22Rv1 (cell line): Measurements from ENCODE around the gene ADK.

Source experiments
- H3K27ac ChIP-seq: fragments of 450-650 bp; 2 replicates; pipeline ENCODE4 v1.5.1; 2017
- ZFX ChIP-seq: fragments of 450-650 bp; IDR thresholded peaks from 2 replicates; pipeline ENCODE4 v1.6.1; 2017; ENCODE audit warnings: antibody characterized with exemption, borderline replicate concordance
- TF ChIP-seq, protein P1 (sequence below): fragments of 450-650 bp; IDR thresholded peaks from 2 replicates; pipeline ENCODE4 v1.5.1; 2017; ENCODE audit warnings: mild to moderate bottlenecking

The ADK gene

DNA sequence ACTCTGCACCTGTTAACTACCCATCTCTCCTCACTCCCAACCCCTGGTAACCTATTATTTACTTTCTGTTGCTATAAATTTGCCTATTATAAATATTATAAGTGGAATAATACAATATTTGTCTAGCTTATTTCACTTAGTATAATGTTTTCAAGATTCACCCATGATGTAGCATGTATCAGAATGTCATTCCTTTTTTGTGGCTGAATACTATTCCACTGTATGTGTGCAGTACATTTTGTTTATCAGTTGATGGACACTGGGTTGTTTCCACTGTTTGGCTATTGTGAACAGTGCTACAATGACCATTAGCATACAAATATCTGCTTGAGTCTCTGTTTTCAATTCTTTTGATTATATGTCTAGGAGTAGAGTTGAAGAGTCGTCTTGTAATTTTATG, 582.6 kb downstream of the ADK start:
- TF ChIP-seq ZFX, result no peak
- TF ChIP-seq, protein P1, sequence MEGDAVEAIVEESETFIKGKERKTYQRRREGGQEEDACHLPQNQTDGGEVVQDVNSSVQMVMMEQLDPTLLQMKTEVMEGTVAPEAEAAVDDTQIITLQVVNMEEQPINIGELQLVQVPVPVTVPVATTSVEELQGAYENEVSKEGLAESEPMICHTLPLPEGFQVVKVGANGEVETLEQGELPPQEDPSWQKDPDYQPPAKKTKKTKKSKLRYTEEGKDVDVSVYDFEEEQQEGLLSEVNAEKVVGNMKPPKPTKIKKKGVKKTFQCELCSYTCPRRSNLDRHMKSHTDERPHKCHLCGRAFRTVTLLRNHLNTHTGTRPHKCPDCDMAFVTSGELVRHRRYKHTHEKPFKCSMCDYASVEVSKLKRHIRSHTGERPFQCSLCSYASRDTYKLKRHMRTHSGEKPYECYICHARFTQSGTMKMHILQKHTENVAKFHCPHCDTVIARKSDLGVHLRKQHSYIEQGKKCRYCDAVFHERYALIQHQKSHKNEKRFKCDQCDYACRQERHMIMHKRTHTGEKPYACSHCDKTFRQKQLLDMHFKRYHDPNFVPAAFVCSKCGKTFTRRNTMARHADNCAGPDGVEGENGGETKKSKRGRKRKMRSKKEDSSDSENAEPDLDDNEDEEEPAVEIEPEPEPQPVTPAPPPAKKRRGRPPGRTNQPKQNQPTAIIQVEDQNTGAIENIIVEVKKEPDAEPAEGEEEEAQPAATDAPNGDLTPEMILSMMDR, result no peak
- H3K27ac ChIP-seq, result no peak overlapping the region

DNA sequence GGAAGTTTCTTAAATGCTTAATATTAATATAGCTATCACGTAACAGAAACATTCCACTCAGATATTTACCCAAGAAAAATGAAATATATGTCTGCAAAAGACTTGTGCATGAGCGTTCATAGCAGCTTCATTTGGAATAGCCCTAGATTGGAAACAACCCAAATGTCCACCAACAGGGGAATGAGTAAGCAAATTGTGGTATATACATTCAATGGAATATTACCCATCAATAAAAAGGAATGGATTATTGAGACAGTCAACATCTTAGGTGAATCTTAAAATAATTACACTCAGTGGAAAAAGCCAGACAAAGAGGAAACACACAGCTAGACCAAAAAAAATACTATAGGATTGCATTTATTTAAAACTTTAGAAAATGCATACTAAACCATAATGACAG, 585.0 kb downstream of the ADK start:
- TF ChIP-seq ZFX, result no peak
- TF ChIP-seq, protein P1, result no peak
- no peak overlapping the region for H3K27ac ChIP-seq

DNA sequence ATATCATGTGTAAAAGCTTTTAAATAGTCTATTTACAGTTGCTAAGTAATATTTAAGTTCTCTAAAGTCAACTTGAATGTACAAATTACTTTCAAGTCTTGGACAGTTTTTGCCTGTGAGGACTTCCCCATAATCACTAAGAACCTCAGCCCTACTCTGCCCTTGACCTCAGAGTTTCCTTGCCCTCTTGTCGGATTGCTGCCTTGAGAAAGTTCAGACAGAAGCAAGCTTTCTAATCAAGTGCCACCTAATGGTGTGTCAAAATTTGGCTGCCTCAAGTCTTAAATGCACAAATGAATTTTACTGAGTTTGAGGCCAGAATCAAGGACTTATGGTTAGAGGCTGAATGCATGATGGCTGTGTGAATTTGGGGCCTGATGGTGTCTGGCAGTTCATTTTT, 587.0 kb downstream of the ADK start:
- H3K27ac ChIP-seq, result no peak overlapping the region
- TF ChIP-seq, protein P1, result no peak
- TF ChIP-seq ZFX, result no peak

DNA sequence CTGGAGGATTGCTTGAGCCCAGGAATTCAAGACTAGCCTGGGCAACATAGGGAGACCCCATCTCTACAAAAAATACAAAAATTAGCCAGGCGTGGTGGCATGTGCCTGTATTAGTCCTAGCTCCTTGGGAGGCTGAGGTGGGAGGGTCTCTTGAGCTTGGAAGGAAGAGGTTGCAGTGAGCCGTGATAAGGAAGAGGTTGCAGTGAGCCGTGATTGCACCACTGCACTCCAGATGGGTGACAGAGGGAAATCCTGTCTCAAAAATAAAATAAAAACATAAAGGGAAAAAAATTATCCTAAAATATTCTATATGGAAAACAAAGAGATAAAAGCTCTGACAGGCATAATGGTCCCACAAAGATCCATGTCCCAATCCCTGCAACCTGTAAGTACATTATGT, 587.5 kb downstream of the ADK start:
- H3K27ac ChIP-seq, result no peak overlapping the region
- TF ChIP-seq ZFX, result no peak
- TF ChIP-seq, protein P1, result no peak

DNA sequence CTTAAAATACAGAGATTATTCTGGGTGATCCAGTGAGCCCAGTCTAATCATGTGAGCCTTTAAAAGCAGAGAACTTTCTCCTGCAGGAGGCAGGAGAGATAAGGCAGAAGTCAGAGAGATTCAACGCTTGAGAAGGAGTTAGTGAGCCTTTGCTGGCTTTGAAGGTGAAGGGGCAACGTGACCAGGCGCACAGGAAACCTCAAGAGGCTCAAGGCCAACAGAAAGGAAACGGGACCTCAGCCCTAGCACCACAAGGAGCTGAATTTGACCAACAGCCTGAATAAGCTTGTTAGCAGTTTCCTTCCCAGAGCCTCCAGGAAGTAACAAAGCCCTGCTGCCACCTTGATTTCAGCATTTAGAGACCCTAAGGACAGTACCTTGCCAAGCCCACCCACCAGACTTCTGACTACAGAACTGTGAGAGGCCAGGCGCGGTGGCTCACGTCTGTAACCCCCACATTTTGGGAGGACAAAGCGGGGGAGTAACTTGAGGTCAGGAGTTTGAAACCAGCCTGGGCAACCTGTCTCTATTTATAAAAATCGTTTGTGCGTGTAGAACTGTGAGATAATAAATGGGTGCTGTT, 588.1 kb downstream of the ADK start:
- H3K27ac ChIP-seq, result no peak overlapping the region
- TF ChIP-seq, protein P1, result peak; percentile 15; the same call in 1 of the 2 replicates
- TF ChIP-seq ZFX, result no peak

DNA sequence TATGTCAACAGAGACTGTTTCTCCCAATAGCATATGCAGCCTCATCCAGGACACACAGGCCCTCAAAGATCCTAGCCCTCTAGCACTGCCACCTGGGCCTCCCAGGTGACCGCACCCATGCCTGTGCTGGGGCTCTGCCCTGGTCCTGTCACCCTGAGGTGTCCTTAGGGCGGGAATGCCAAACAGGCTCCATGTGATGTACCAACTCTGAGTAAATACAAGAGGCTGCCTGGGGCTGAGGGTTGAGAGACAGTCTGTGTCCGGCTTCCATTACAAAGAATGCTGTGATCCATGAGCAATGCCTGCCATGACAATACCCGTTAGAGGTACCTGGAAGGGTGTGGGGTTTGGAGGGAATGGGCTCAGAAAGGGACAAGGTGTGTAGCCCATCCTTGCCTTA, 592.4 kb downstream of the ADK start:
- no peak overlapping the region; the same call in 1 of the 2 replicates for H3K27ac ChIP-seq
- TF ChIP-seq ZFX, result no peak
- TF ChIP-seq, protein P1, result 0 out of 2 replicates have a peak, but pooled peaks have one; percentile 5

DNA sequence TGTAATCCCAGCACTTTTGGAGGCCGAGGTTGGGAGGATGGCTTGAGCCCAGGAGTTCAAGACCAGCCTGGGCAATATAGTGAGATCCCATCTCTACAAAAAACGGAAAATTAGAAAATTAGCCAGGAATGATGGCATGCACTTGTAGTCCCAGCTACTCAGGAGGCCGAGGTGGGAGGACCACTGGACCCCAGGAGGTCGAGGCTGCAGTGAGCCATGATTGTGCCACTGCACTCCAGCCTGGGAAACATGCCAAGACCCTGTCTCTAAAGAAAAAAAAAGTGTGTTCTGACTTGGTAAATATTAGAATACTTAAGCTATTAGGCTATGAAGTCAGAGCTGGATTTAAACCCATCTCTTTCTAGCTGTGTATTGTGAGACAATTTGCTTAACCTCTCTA, 594.4 kb downstream of the ADK start:
- H3K27ac ChIP-seq, result no peak overlapping the region
- TF ChIP-seq, protein P1, result no peak
- TF ChIP-seq ZFX, result no peak
